Stomach (tissue), 9 donors: ENCODE measurements around the gene TMEM115. TPM values are rescaled to one million over a fixed set of nuclear protein-coding genes. Genes with fewer than 3 reads are reported as not detected.
A peak's percentile ranks its signal among the peaks of the same experiment; 100 is the strongest.
"Not testable (repeated sequence)": the region's sequence is repeated elsewhere in the genome, so short reads cannot be mapped to it uniquely, and the experiment has no call there.

Experiments used
- DNase-seq, 2 donors: peaks; one replicate each; pipeline versions ENCODE4 v3.0.0 to v3.0.0-alpha.2; 2013 to 2019
- H3K27ac ChIP-seq, 5 donors: fragments of 200-600 bp in 4 of 5; sonication (generic) in 4 of 5; one replicate each; pipeline ENCODE4 v1.5.1; 2013 to 2019; ENCODE audit warnings: mild to moderate bottlenecking in 1 of 5, moderate library complexity in 1 of 5
- H3K27me3 ChIP-seq, 3 donors: fragments of 200-600 bp; sonication (generic); one replicate each; pipeline ENCODE4 v1.5.1; 2017 to 2019; ENCODE audit warnings: mixed run types in 1 of 3
- H3K36me3 ChIP-seq, 4 donors: fragments of 200-600 bp; sonication (generic); 1 replicate in 3 of 4; 2 replicates in 1 of 4; pipeline ENCODE4 v1.5.1; 2016 to 2019
- H3K4me1 ChIP-seq, 4 donors: fragments of 200-600 bp; sonication (generic); one replicate each; pipeline ENCODE4 v1.5.1; 2016 to 2019
- H3K4me3 ChIP-seq, 4 donors: fragments of 200-600 bp; sonication (generic) in 3 of 4; one replicate each; pipeline ENCODE4 v1.5.1; 2016 to 2019; ENCODE audit warnings: mild to moderate bottlenecking in 1 of 4
- H3K9me3 ChIP-seq, 4 donors: fragments of 200-600 bp; sonication (generic); one replicate each; pipeline ENCODE4 v1.5.1; 2016 to 2019
- CTCF ChIP-seq, 7 experiments: fragments of 450-650 bp in 4 of 7; fragments of 200-600 bp in 3 of 7; sonication (generic) in 3 of 7; IDR thresholded peaks; one replicate each; pipeline ENCODE4 v1.5.1; 2016 to 2019; ENCODE audit warnings: antibody characterized with exemption in 7 of 7, control low read depth in 2 of 7, mild to moderate bottlenecking in 1 of 7
- EP300 ChIP-seq: sonication (generic); formaldehyde crosslinking; IDR thresholded peaks from one replicate; pipeline ENCODE4 v1.6.1; 2017; ENCODE audit warnings: antibody characterized with exemption
- POLR2A ChIP-seq, 4 donors: fragments of 450-650 bp; IDR thresholded peaks; one replicate each; pipeline ENCODE4 v1.6.1; 2016; ENCODE audit warnings: antibody characterized with exemption in 4 of 4, control low read depth in 2 of 4, mild to moderate bottlenecking in 1 of 4, moderate library complexity in 1 of 4
- POLR2AphosphoS5 ChIP-seq, 3 donors: sonication (generic); formaldehyde crosslinking; IDR thresholded peaks; one replicate each; pipeline ENCODE4 v1.6.1; 2016; ENCODE audit warnings: antibody characterized with exemption in 3 of 3
- WGBS, 5 donors: extraction: QIAGEN DNeasy Blood & Tissue Kit in 3 of 5; methylation state at CpG; one replicate each; pipeline versions ENCODE4 v1.1.5 to v1.1.7; 2013 to 2018; 5-methylcytosine and 5-hydroxymethylcytosine counted together
- intact Hi-C: fragments of 100-400 bp; cut with DNase I; formaldehyde crosslinking; loops from one replicate; pipeline ENCODE4 v1.15.1; 2023; ENCODE audit warnings: low total_unique reads
- polyA plus RNA-seq, 3 donors: library from polyadenylated mRNA; stranded (reverse); fragments of 200-250 nt; gene quantifications; one replicate each; pipeline ENCODE4 v1.2.3, GENCODE V29; 2013
- total RNA-seq, 5 donors: library from RNA; depleted of rRNA; stranded (reverse); fragments of >200 nt; gene quantifications; one replicate each; pipeline versions ENCODE4 v1.1.0 to v1.2.3, GENCODE V29; 2014 to 2016
- donor health status: healthy with polysubstance abuse.
- donor health status: Bipolar disorder and iron deficiency.
- donor health status: healthy.

TMEM115 gene
- total and polyA plus RNA-seq, 8 donors = 14.6 to 128 (median 27.4) TPM

- TF ChIP-seq CTCF (IDR thresholded peaks at IDR 0.05) = no peak
- TF ChIP-seq EP300 = no peak
- no peak for TF ChIP-seq POLR2A (IDR thresholded peaks at IDR 0.05)
- peak in 1 of 3 donors; percentile 29 for TF ChIP-seq POLR2AphosphoS5 (IDR thresholded peaks at IDR 0.05)
These were observed 45.0 kb downstream of the TMEM115 start for GRCh38 chr3:50314342-50314741.

GRCh38 chr3:50312041-50312440 is 47.3 kb downstream of the TMEM115 start:
- intact Hi-C loops, DNase-seq, H3K9me3 ChIP-seq, H3K27me3 ChIP-seq, H3K4me3 ChIP-seq: not testable (repeated sequence)
- 85 to 95% (median 91%) methylated on average over 11 to 32 of the region's 32 CpGs; no CpG with 5 or more reads in 1 of the 5 donors for WGBS, 5 donors
- Histone ChIP-seq H3K36me3 (peaks cover 3 to 28% (median 20%) of the 10 kb centered on the region in 4 donors), H3K4me1 (peaks cover 16 to 42% (median 32%) of the 10 kb centered on the region in 4 donors), H3K27ac (peak overlapping the region in 2 of 5 donors; percentile 46)

More at GRCh38 chr3:50314342-50314741, 45.0 kb downstream of the TMEM115 start:
- 33 to 67% (median 41%) methylated on average over 3 of the region's 3 CpGs for WGBS, 5 donors
- peaks cover 39 to 65% (median 55%) of the 10 kb centered on the region in 4 donors for H3K4me1 ChIP-seq
- no peaks in the 10 kb centered on the region for H3K27me3 ChIP-seq
- no peak overlapping the region for H3K4me3 ChIP-seq
- DNase-seq = peak in 1 of 2 donors; percentile 81
- H3K36me3 ChIP-seq = peaks cover 12 to 42% (median 37%) of the 10 kb centered on the region in 4 donors
- peak overlapping the region; percentile 48 to 95 (median 61) for H3K27ac ChIP-seq
- no peaks in the 10 kb centered on the region for H3K9me3 ChIP-seq
- intact Hi-C loops = no loop called here

Other genes starting within 250 kb of the TMEM115 start
- 10 to 100 TPM; 11.9 to 34.5 (median 31.2) TPM for gene SEMA3F, start 204.2 kb downstream of the TMEM115 start, total RNA-seq
- gene SEMA3F, start 204.2 kb downstream of the TMEM115 start, polyA plus RNA-seq = 10 to 100 TPM in 2 of 3 donors, 1 to 10 TPM in 1; 8.9 to 33.8 (median 14.6) TPM
- not detected for gene GNAT1, start 167.9 kb downstream of the TMEM115 start, total RNA-seq
- not detected for gene GNAT1, start 167.9 kb downstream of the TMEM115 start, polyA plus RNA-seq
- gene SLC38A3, start 154.2 kb downstream of the TMEM115 start, total RNA-seq = 1 to 10 TPM in 1 of 5 donors, not detected in 4; 3.1 TPM
- 1 to 10 TPM in 1 of 3 donors, under 1 TPM in 2; 0.15 to 1.1 (median 0.93) TPM for gene SLC38A3, start 154.2 kb downstream of the TMEM115 start, polyA plus RNA-seq
- 100 to 1,000 TPM in 2 of 5 donors, 10 to 100 TPM in 3; 73.7 to 211 (median 98.5) TPM for gene GNAI2, start 123.3 kb downstream of the TMEM115 start, total RNA-seq
- 10 to 100 TPM; 61.1 to 73.5 (median 68.3) TPM for gene GNAI2, start 123.3 kb downstream of the TMEM115 start, polyA plus RNA-seq
- gene SEMA3B, start 90.4 kb downstream of the TMEM115 start, total RNA-seq = 100 to 1,000 TPM in 4 of 5 donors, 10 to 100 TPM in 1; 53.6 to 310 (median 129) TPM
- gene SEMA3B, start 90.4 kb downstream of the TMEM115 start, polyA plus RNA-seq = 10 to 100 TPM; 40.1 to 79.9 (median 42.0) TPM
- gene LSMEM2, start 80.4 kb downstream of the TMEM115 start, total RNA-seq = not detected
- under 1 TPM in 2 of 3 donors, not detected in 1; 0.31 to 0.58 TPM for gene LSMEM2, start 80.4 kb downstream of the TMEM115 start, polyA plus RNA-seq
- gene IFRD2, start 67.1 kb downstream of the TMEM115 start, total RNA-seq = 100 to 1,000 TPM in 3 of 5 donors, 10 to 100 TPM in 2; 69.9 to 254 (median 193) TPM
- 100 to 1,000 TPM in 2 of 3 donors, 10 to 100 TPM in 1; 98.1 to 118 (median 108) TPM for gene IFRD2, start 67.1 kb downstream of the TMEM115 start, polyA plus RNA-seq
- gene HYAL3, start 60.1 kb downstream of the TMEM115 start, total RNA-seq = 1 to 10 TPM in 3 of 5 donors, not detected in 2; 1.3 to 3.9 (median 1.3) TPM
- 1 to 10 TPM; 5.0 to 7.9 (median 7.7) TPM for gene HYAL3, start 60.1 kb downstream of the TMEM115 start, polyA plus RNA-seq
- 100 to 1,000 TPM in 1 of 5 donors, 10 to 100 TPM in 3, 1 to 10 TPM in 1; 3.1 to 107 (median 22.3) TPM for gene NAA80, start 60.1 kb downstream of the TMEM115 start, total RNA-seq
- 10 to 100 TPM in 1 of 3 donors, 1 to 10 TPM in 2; 8.7 to 16.4 (median 9.7) TPM for gene NAA80, start 60.1 kb downstream of the TMEM115 start, polyA plus RNA-seq
- 10 to 100 TPM in 1 of 5 donors, 1 to 10 TPM in 3, not detected in 1; 1.8 to 38.4 (median 5.3) TPM for gene HYAL1, start 55.9 kb downstream of the TMEM115 start, total RNA-seq
- 10 to 100 TPM in 2 of 3 donors, 1 to 10 TPM in 1; 6.3 to 25.8 (median 12.7) TPM for gene HYAL1, start 55.9 kb downstream of the TMEM115 start, polyA plus RNA-seq
- 10 to 100 TPM; 11.1 to 96.4 (median 26.8) TPM for gene HYAL2, start 36.8 kb downstream of the TMEM115 start, total RNA-seq
- 10 to 100 TPM; 24.7 to 47.6 (median 30.4) TPM for gene HYAL2, start 36.8 kb downstream of the TMEM115 start, polyA plus RNA-seq
- gene TUSC2, start 31.3 kb downstream of the TMEM115 start, total RNA-seq = 10 to 100 TPM in 3 of 5 donors, 1 to 10 TPM in 1, not detected in 1; 2.3 to 63.4 (median 25.6) TPM
- 10 to 100 TPM; 40.3 to 48.1 (median 46.3) TPM for gene TUSC2, start 31.3 kb downstream of the TMEM115 start, polyA plus RNA-seq
- gene RASSF1, start 18.7 kb downstream of the TMEM115 start, total RNA-seq = 10 to 100 TPM; 16.5 to 33.2 (median 22.6) TPM
- 10 to 100 TPM; 27.8 to 37.3 (median 29.6) TPM for gene RASSF1, start 18.7 kb downstream of the TMEM115 start, polyA plus RNA-seq
- gene ZMYND10, start 13.8 kb downstream of the TMEM115 start, total RNA-seq = 10 to 100 TPM in 1 of 5 donors, under 1 TPM in 3, not detected in 1; 0.87 to 61.4 (median 0.91) TPM
- gene ZMYND10, start 13.8 kb downstream of the TMEM115 start, polyA plus RNA-seq = 1 to 10 TPM in 2 of 3 donors, under 1 TPM in 1; 0.87 to 3.7 (median 1.2) TPM
- gene NPRL2, start 8.7 kb downstream of the TMEM115 start, total RNA-seq = 10 to 100 TPM in 3 of 5 donors, 1 to 10 TPM in 2; 4.5 to 75.0 (median 13.0) TPM
- gene NPRL2, start 8.7 kb downstream of the TMEM115 start, polyA plus RNA-seq = 10 to 100 TPM; 20.8 to 27.6 (median 27.0) TPM
- gene CYB561D2, start 8.7 kb downstream of the TMEM115 start, total RNA-seq = 10 to 100 TPM in 2 of 5 donors, 1 to 10 TPM in 2, not detected in 1; 6.1 to 16.3 (median 10.3) TPM
- 10 to 100 TPM; 10.4 to 26.1 (median 17.4) TPM for gene CYB561D2, start 8.7 kb downstream of the TMEM115 start, polyA plus RNA-seq
- 10 to 100 TPM in 1 of 5 donors, 1 to 10 TPM in 4; 1.2 to 45.8 (median 1.8) TPM for gene CACNA2D2, start 144.1 kb upstream of the TMEM115 start, total RNA-seq
- 1 to 10 TPM in 2 of 3 donors, under 1 TPM in 1; 0.92 to 2.7 (median 1.9) TPM for gene CACNA2D2, start 144.1 kb upstream of the TMEM115 start, polyA plus RNA-seq
- gene C3orf18, start 208.2 kb upstream of the TMEM115 start, total RNA-seq = 10 to 100 TPM in 2 of 5 donors, 1 to 10 TPM in 2, not detected in 1; 4.9 to 75.0 (median 16.4) TPM
- gene C3orf18, start 208.2 kb upstream of the TMEM115 start, polyA plus RNA-seq = 1 to 10 TPM; 5.9 to 9.0 (median 8.2) TPM
- gene HEMK1, start 210.0 kb upstream of the TMEM115 start, total RNA-seq = 10 to 100 TPM in 2 of 5 donors, 1 to 10 TPM in 3; 5.8 to 14.3 (median 6.4) TPM
- 10 to 100 TPM; 19.8 to 24.8 (median 20.0) TPM for gene HEMK1, start 210.0 kb upstream of the TMEM115 start, polyA plus RNA-seq